HG02970 (cell line): ENCODE results near the gene RAD54L.
"Not testable (repeated sequence)": the region's sequence is repeated elsewhere in the genome, so short reads cannot be mapped to it uniquely, and the experiment has no call there.

Experiments used
- ATAC-seq: cut with Tn5 transposase; IDR thresholded peaks from one replicate; pipeline ENCODE4 v1.9.1; 2021; ENCODE audit warnings: mild to moderate bottlenecking, moderate library complexity, moderate number of reproducible peaks; ENCODE audit not compliant: unreplicated experiment, low FRiP score

RAD54L gene

DNA sequence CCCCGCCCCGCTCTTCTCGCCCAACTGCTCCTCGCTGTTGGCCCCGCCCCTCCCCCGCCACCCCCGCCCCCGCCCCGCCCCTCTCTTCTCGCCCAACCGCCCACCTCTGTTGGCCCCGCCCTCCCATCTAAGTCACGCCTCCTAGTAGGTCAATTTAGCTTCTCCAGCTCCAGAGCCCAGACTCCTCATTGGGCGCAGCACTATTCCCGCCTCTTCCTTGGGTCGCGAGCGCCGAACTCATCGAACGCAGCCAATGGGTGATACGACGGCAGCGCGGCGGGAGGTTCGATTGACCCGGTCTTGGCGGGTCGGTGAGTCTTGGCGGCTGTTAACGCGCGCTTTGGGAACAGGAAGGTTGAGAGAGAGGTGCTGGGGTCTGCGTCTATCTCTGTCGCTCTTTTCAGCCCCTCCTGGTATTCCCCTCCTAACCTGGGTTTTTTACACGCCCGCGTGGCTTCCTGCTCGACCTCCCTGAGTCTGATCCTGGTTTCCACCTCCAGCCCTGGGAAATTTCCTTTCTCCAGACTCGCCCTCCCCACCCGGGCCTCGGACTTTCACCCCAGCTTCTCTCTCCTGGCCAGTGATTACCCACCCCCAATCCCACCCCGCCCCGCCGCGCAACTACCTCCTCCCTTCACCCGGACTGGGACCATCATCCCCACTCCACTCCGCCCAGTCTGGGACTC is at the start of gene RAD54L:
TSS of gene RAD54L (plus strand) at position 328 of the 686 bp plus-strand sequence. CDS start 643 bp downstream, outside the sequence.
- ATAC-seq = peak; percentile 96

DNA sequence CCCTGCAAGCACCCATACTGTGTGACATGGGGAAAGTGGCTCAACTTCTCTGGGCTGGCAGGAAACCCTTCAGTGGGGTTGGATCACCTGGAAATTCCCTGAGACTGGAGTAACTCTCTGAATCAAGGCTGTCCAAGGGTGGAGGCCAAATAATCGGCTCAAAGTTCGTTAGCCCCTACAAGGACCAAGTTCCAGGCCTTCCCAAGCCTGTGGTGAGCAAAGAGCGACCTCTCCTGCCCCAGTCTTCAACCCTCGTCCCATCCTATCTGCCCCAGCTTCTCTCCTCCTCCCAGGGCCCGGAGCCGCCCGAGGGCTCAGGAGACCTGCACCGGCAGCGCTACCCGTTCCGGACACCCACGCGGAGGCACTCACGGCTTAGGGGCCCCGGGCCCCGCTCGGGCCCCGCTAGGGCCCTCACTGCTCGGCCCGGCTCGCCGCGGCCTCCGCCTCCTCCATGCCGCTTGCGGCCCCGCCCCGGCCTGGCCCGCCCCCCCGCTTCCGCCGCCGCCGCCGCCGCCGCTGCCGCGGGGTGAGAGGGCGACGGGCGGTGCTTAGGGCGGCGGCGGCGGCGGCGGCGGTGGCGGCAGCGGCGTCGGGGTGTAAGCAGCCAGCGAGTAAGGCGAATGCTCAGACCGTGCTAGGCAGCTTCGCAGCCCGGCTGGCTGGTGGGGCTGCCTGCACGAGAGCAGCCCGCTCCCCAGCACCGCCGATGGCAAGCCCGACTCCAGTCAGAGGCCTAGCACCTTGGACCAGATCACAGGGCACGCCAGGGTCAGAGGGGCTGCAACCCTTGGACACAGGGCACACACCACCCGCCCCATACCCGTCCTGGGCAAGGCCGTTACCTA is 49.4 kb upstream of the RAD54L start, which contains the start of gene POMGNT1:
TSS of gene POMGNT1 (minus strand) at position 471 of the 848 bp plus-strand sequence. CDS start 613 bp downstream, outside the sequence.
- peak; percentile 65 for ATAC-seq

DNA sequence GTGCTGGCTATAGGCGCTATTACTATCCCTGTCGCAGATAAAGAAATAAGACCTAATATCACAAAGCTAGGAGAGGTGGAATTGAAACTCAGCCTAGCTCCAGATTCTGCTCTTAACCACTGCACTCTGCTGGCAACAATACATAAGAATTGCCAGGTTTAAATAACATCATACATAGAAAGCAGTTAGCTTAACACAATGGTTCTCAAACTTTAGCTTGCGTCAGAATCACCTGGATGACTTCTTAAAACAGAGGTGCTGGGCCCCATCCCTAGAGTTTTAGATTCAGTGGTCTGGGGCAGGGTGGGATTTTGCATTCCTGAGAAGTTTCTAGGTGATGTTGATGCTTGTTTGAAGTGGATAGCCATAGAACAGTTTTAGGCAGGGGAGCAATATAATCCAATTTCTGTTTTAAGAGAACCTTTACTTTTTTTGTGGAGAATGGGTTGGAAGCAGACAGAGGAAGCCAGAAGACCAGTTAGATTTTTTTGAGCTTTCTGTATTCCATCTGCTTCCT is 48.3 kb upstream of the RAD54L start:
- no peak for ATAC-seq

DNA sequence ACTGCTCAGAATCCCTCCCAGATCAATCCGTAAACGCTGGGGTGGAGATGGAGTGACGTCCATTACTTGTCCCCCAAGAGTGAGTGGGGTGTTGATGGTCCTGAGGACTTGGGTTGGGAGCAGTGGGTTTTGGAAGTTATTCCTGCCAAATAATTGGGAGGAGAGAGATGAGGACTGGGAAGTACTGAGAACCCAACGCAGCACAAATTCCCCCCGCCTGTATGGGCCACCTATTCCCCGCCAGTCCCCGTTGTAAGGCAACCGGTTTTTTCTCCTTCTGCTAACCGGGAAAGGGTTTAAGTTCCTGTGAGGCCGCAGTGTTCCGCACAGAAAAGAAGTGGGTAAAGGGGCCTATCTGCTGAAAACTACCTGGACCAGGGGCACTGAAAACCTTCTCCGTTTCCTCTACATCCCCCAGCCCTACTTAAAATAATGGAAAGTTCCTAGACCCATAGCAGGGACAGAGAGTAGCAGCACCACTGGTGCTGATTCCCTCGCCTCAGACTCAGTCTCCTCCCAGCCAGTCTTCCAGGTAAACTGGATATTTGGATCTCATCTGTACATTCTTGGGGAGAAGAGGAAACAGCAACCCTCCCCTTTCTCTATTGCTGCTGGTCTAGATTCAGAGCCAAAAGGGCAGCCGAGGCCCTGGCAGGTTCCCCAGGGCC is 43.7 kb upstream of the RAD54L start:
- ATAC-seq = no peak

DNA sequence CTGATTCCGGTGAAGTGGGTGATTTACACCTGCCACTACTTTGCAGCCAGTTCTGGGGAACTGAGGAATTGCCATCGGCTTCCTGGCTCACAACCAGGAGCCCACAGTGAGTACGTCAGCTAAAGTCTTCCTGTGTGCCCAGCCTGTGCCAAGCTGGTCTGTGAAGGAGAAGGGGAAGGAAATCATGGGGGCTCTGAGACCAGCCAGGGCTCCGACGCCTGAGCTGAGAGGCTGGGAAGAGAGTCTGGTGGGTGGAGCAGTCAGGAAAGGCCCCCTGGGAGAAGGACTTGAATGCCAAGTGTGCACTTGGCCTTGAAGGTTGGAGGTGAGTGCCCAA is 43.2 kb upstream of the RAD54L start:
- no peak for ATAC-seq

DNA sequence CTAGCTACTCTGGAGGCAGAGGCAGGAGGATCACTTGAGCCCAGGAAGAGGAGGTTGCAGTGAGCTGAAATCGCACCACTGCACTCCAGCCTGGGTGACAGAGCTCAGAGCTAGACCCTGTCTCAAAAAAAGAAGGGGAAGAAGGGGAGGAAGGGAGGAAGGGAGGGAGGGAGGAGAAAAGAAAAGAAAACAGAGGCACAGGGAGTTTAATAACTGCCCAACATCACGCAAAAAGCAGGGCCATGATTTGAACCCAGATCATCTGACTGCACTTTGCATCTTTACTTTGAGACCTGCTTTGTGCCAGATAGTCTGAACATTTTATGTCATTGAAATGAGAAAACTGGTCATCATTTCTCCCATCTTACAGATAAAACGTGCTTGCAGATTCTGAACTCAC is 42.4 kb upstream of the RAD54L start:
- ATAC-seq = no peak

DNA sequence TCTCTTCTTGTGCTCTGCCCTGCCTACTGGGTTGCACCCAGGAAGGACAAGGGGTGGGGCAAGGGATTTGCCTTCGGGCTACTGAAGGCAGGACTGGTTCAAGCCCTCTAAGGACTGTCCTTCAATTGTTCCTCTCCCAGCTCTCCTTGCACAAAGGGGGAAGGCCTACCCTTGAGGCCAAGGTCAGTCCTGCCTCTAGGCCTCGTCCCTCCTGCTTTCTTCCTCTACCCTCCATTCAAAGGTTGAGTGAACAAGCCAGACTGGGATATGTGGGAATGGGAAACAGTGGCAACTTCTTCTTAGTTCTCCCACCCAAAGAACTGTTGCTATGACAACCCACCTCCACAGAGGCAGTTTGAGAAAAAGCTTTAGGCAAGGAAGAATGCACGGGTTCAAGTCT is 41.8 kb upstream of the RAD54L start:
- no peak for ATAC-seq

DNA sequence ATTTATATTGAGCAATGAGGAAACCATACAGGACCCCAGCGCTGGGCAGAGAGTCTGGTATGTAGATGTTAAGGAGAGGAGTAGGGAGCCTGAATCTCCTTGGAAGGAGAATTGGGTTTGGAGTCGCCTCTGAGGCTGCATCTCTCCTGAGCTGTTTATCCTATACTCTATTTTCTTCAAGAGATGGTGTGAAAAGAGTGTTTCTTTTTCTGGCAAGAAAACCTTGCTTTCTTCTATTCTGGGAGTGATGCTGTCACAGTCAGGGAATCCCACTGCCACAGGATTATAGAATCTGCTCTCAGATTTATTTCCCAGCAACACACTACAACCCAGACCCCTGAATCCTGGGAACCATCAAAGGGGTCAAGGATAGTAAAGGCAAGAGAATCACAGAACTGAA is 41.2 kb upstream of the RAD54L start:
- no peak for ATAC-seq

DNA sequence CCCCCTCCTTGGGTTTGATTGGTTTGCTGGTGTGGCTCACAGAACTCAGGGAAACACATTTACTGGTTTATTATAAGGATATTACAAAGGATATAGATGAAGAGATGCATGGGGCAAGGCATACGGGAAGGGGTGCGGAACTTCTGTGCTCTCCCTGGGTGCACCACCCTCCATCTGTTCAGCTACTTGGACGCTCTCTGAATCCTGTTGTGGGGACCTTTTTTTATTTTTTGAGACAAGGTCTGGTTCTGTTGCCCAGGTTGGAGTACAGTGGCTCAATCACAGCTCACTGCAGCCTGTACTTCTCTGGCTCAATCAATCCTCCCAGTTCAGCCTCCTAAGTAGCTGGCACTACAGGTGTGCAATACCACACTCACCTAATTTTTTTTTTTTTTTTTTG is 37.0 kb upstream of the RAD54L start:
- no peak for ATAC-seq

DNA sequence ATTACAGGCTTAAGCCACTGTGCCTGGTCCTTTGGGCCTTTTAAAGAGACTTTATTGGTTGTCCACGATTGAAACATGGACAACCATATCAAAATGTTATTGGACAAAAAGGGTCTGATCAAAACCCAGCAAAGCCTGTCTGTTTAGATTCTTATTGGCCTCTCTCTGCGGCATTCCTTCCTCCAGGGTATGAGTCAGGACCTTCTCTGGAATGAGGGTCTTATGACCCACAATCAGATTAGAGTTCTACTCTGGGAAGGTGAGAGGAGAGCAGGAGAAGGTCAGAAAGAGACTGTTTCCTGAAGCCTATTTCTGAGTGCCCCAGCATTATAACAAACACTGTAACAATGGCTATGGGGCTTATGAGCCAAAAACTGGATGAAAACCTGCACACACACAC is 36.5 kb upstream of the RAD54L start:
- ATAC-seq = no peak

DNA sequence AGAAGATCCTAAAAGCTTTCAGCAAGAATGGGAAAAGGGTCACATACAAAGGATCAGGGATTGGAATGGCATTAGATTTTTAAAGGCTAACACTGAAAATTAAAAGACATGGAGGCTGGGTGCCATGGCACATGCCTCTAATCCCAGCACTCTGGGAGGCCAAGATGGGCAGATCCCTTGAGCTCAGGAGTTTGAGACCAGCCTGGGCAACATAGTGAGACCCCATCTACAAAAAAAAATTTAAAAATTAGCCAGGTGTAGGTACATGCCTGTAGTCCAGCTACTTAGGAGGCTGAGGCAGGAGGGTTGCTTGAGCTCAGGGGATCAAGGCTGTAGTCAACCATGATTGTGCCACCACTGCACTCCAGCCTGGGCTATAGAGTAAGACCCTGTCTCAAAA is 32.1 kb upstream of the RAD54L start:
- ATAC-seq = no peak

DNA sequence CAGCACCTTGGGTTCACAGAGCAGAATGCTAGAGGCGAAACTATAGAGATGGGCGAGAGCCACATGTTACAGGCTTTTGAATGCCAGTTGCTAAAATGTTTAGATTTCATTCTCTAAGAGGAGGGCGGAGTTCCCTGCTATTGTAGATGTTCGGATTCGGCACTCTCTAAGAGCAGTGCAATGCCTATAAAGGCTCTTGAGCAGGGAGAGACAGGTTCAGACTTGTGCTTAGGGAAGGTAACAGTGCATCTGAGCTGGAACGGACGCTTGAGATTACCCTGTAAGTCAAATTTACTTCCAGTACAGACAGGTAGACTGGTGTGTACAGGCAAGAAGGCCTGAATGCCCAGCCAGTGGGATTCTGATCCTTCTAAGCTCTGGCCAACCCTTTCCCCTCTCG is 29.1 kb upstream of the RAD54L start:
- no peak for ATAC-seq

DNA sequence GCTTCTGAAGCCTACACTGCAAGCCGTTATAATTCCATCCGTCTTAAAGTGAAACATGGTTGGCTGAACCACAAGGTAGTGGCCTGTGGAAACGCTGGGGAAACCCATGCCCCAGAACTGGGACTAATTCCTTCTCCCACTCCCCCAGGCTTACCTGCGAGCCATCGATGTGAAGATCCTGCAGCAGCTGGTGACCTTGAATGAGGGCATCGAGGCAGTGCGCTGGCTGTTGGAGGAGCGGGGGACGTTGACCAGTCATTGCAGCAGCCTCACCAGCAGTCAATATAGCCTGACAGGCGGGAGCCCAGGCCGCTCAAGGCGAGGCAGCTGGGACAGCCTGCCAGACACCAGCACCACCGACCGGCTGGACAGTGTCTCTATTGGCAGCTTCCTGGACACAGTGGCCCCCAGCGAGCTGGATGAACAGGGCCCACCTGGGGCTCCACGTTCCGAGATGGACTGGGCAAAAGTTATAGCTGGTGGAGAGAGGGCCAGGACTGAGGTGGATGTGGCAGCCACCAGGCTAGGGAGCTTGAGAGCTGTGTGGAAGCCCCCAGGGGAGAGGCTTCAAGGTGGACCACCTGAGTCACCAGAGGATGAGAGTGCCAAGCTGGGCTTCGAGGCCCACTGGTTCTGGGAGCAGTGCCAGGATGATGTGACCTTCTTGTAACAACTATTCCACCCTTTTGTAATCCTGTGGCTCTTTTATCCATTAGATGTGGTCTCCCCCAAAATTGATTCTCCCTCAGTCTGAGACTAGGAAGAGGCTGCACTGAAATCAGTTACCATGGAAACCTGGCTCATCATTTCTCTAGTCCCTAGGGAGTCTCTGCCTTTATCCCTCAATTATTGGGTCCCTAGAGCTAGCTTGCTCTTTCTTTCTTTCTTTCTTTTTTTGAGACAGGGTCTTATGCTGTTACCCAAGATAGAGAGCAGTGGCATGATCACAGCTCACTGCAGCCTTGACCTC is 27.7 kb upstream of the RAD54L start:
- ATAC-seq = no peak

DNA sequence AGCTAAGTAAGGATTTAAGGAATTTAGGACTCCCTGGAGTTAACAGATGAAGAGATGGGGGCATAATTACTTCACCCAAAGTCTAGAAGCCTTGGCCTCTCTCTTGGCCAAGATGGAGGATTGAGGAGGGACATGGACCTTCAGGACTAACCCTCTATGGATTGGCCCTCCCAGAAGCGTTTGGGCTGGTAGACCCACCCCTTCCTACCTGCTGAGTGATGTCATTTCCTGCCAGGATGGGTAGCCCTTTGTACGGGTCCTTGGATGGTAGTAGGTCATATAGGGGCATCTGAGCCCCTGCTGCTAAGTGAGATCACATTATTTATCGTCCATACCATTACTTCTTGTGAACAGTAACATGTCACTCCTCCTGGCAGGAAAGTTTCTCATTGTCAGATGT is 26.8 kb upstream of the RAD54L start:
- ATAC-seq = no peak

DNA sequence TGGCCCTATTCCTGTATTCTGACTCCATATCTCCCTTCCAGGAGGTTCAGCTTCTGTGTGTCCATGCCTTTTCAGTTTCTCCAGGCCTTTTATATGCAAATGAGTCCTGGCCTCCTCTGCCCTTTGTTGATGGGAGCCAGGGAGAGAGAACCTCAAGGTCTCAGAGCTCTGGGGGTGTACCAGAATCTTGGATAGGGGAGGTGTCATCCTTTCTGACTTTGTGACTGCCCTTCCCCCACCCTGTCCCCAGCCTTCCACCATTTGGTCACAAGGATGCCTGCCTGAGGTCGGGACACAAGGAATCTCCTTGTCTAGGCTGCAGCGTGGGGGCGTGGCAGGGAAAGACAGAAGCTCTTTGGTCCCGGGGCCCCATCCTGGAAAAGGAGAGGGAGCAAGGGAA is 25.8 kb upstream of the RAD54L start:
- no peak for ATAC-seq

DNA sequence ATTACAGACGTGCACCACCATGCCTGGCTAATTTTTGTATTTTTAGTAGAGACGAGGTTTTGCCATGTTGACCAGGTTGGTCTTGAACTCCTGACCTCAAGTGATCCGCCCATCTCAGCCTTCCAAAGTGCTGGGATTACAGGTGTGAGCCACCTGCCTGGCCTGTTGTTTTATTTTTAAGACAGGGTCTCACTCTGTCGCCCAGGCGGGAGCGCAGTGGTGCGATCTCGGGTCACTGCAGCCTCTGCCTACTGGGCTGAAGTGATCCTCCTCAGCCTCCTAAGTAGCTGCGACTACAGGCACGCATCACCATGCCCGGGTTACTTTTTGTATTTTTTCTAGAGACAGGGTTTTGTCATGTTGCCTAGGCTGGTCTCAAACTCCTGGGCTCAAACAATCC is 24.5 kb upstream of the RAD54L start:
- not testable (repeated sequence) for ATAC-seq

DNA sequence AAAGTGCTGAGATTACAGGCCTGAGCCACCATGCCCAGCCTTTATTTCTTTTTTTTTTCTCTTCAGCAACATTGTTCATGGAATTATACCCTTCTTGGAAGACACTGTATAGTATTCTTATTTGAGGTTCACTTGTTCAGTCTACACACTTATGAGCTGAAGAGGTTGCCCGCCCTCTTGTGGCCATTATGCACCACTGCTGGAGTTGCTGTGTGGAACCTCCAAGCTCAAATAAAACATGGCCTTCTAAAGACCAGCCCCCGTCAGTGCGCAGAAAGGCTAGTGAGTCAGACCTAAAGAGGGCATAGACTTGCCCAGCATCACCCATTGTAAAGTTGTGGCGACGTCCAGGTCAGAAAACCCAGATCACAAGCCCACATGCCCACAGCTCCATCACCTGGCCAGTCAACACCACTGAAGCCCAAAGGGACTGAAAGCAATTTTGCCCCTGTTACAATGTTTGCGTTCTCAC is 24.1 kb upstream of the RAD54L start:
- ATAC-seq = no peak

DNA sequence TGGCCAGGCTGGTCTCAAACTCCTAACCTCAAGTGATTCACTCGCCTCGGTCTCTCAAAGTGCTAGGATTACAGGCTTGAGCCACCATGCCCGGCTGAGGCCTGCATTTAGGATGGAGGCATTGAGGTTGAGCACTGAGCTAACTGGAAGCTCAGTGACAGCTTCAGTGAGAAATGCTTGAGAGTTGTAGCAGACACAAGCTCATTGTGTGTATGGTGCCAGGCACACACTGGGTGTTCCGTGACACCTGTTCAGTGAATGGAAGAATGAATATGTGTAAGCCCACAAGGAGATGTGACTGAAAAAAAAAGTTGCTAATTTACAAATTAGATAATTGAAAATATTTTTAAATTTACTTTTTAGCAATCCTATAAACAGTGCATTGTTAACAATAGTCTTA is 22.6 kb upstream of the RAD54L start:
- ATAC-seq = no peak

DNA sequence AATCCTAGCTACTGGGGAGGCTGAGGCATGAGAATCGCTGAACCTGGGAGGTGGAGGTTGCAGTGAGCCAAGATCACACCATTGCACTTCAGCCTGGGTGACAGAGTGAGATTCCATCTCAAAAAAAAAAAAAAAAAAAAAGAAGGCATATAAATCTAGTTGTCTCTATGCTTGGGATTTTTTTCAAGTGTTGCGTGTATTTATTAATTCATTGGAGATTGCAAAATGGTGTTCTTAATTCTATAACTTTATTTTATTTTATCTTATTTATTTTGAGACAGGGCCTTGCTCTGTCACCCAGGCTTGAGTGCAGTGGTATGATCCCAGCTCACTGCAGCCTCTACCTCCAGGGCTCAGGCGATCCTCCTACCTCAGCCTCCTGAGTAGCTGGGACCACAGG is 16.3 kb upstream of the RAD54L start:
- not testable (repeated sequence) for ATAC-seq

DNA sequence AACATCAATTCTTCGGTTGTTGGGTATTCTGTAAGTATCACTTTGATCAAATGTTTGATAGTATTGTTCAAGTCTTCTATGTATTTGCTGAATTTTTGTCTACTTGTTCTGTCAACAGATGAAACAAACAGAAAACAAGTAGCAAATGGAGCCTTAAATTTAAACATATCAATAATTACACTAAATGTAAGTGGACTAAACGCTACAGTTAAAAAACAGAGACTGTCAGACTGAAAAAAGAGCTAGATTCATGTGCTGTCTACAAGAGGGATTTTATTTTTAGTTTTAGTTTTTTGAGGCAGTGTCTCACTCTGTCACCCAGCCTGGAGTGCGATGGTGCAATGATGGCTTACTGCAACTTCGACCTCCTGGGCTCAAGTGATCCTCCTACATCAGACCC is 10.7 kb upstream of the RAD54L start:
- ATAC-seq = no peak
